Amniotic stem cell (primary cell): Measurements from ENCODE around the gene RALGAPB.

Source experiments
- DNase-seq: peaks from one replicate; lab custom pipeline; 2025; lab: John Stamatoyannopoulos, UW

Gene RALGAPB

GRCh38 chr20:38548356-38549083, 75.9 kb downstream of the RALGAPB start:
- DNase-seq = no peak

GRCh38 chr20:38550274-38550673, 77.6 kb downstream of the RALGAPB start:
- DNase-seq = no peak

- DNase-seq = no peak
Observed at GRCh38 chr20:38551056-38551626, 78.5 kb downstream of the RALGAPB start.

GRCh38 chr20:38554986-38555385, 82.3 kb downstream of the RALGAPB start:
- no peak for DNase-seq

GRCh38 chr20:38555395-38555794, 82.8 kb downstream of the RALGAPB start:
- DNase-seq = no peak

- DNase-seq = no peak
Observed at GRCh38 chr20:38557174-38557573, 84.5 kb downstream of the RALGAPB start.

GRCh38 chr20:38558596-38559360, 86.1 kb downstream of the RALGAPB start:
- DNase-seq = no peak

GRCh38 chr20:38559764-38560163, 87.1 kb downstream of the RALGAPB start:
- DNase-seq = no peak

- DNase-seq = no peak
Observed at GRCh38 chr20:38563802-38564431, 91.3 kb downstream of the RALGAPB start.

- DNase-seq = no peak
Observed at GRCh38 chr20:38564680-38565079, 92.0 kb downstream of the RALGAPB start.

- DNase-seq = no peak
Observed at GRCh38 chr20:38566036-38566598, 93.5 kb downstream of the RALGAPB start.

- DNase-seq = no peak
Observed at GRCh38 chr20:38569747-38570525, 97.3 kb downstream of the RALGAPB start.

- no peak for DNase-seq
Observed at GRCh38 chr20:38573413-38573812, 100.8 kb downstream of the RALGAPB start.

GRCh38 chr20:38579219-38579910, 106.7 kb downstream of the RALGAPB start:
- DNase-seq = no peak

GRCh38 chr20:38579921-38580320, 107.3 kb downstream of the RALGAPB start:
- DNase-seq = no peak

- DNase-seq = no peak
Observed at GRCh38 chr20:38581013-38581412, 108.4 kb downstream of the RALGAPB start, which contains the start of gene ADIG. Gene ADIG (plus strand): TSS chr20:38581197. CDS start chr20:38581251, 54 bp downstream.

- DNase-seq = no peak
Observed at GRCh38 chr20:38581830-38582358, 109.3 kb downstream of the RALGAPB start.

GRCh38 chr20:38583306-38583705, 110.7 kb downstream of the RALGAPB start:
- DNase-seq = no peak

GRCh38 chr20:38584099-38584763, 111.6 kb downstream of the RALGAPB start:
- DNase-seq = no peak
